Peyer's patch (tissue), 4 donors: ENCODE data around the gene CUBN. TPM values are rescaled to one million over a fixed set of nuclear protein-coding genes. Genes with fewer than 3 reads are reported as not detected.
A peak's percentile ranks its signal among the peaks of the same experiment; 100 is the strongest.

Experiments used
- DNase-seq, 3 donors: peaks; one replicate each; pipeline ENCODE4 v3.0.0-alpha.2; 2017 to 2019
- H3K27ac ChIP-seq, 4 donors: fragments of 200-600 bp; sonication (generic); one replicate each; pipeline ENCODE4 v1.5.1; 2016 to 2019
- H3K27me3 ChIP-seq, 2 donors: fragments of 200-600 bp; sonication (generic); one replicate each; pipeline ENCODE4 v1.5.1; 2019
- H3K36me3 ChIP-seq, 3 donors: fragments of 200-600 bp; sonication (generic); one replicate each; pipeline ENCODE4 v1.5.1; 2016 to 2019
- H3K4me1 ChIP-seq, 4 donors: fragments of 200-600 bp; sonication (generic); one replicate each; pipeline ENCODE4 v1.5.1; 2016 to 2019
- H3K4me3 ChIP-seq, 4 donors: fragments of 200-600 bp; sonication (generic); 1 replicate in 3 of 4; 2 replicates in 1 of 4; pipeline ENCODE4 v1.5.1; 2016 to 2019; ENCODE audit warnings: mild to moderate bottlenecking in 1 of 4
- H3K9me3 ChIP-seq, 4 donors: fragments of 200-600 bp; sonication (generic); one replicate each; pipeline ENCODE4 v1.5.1; 2016 to 2019; ENCODE audit warnings: mild to moderate bottlenecking in 1 of 4
- CTCF ChIP-seq, 6 experiments: fragments of 450-650 bp in 4 of 6; fragments of 200-600 bp in 2 of 6; sonication (generic) in 1 of 6; IDR thresholded peaks; one replicate each; pipeline ENCODE4 v1.5.1; 2017 to 2019; ENCODE audit warnings: antibody characterized with exemption in 6 of 6, mild to moderate bottlenecking in 3 of 6, moderate library complexity in 1 of 6
- POLR2A ChIP-seq, 2 donors: fragments of 450-650 bp; IDR thresholded peaks; one replicate each; pipeline ENCODE4 v1.5.1; 2017; ENCODE audit warnings: antibody characterized with exemption in 2 of 2, mild to moderate bottlenecking in 2 of 2, moderate library complexity in 2 of 2
- total RNA-seq, 4 donors: library from RNA; depleted of rRNA; stranded (reverse); fragments of >200 nt; gene quantifications; one replicate each; pipeline ENCODE4 v1.1.0, GENCODE V29; 2016

CUBN gene
- total RNA-seq, 4 donors from 2014 or later: 2.5 to 329 (median 126) TPM

- Histone ChIP-seq H3K36me3 (no peaks in the 10 kb centered on the region), H3K27ac (no peak overlapping the region), H3K4me1 (peaks cover 0 to 4% (median 0%) of the 10 kb centered on the region in 4 donors), H3K27me3 (no peaks in the 10 kb centered on the region), H3K4me3 (no peak overlapping the region), H3K9me3 (no peaks in the 10 kb centered on the region)
- no peak for DNase-seq
- TF ChIP-seq CTCF (IDR thresholded peaks at IDR 0.05): no peak
- no peak for TF ChIP-seq POLR2A (IDR thresholded peaks at IDR 0.05)
These were observed 124.7 kb downstream of the CUBN start for GRCh38 chr10:17004801-17005380.

GRCh38 chr10:17003651-17004286 lies 125.8 kb downstream of the CUBN start:
- no peak overlapping the region for H3K4me3 ChIP-seq
- TF ChIP-seq CTCF (IDR thresholded peaks at IDR 0.05) (no peak), POLR2A (IDR thresholded peaks at IDR 0.05) (no peak)
- peak overlapping the region in 3 of 4 donors; percentile 34 to 59 (median 45) for H3K27ac ChIP-seq
- no peaks in the 10 kb centered on the region for H3K9me3 ChIP-seq
- no peak for DNase-seq
- no peaks in the 10 kb centered on the region for H3K4me1 ChIP-seq
- no peaks in the 10 kb centered on the region for H3K36me3 ChIP-seq
- H3K27me3 ChIP-seq: no peaks in the 10 kb centered on the region

GRCh38 chr10:17003151-17003550 lies 126.5 kb downstream of the CUBN start:
- Histone ChIP-seq H3K27ac (peak overlapping the region; percentile 38 to 70 (median 52)), H3K4me1 (no peaks in the 10 kb centered on the region), H3K4me3 (no peak overlapping the region), H3K36me3 (no peaks in the 10 kb centered on the region), H3K27me3 (no peaks in the 10 kb centered on the region), H3K9me3 (no peaks in the 10 kb centered on the region)
- no peak for DNase-seq
- TF ChIP-seq POLR2A (IDR thresholded peaks at IDR 0.05): no peak
- TF ChIP-seq CTCF (IDR thresholded peaks at IDR 0.05): no peak

GRCh38 chr10:17001961-17002749 lies 127.5 kb downstream of the CUBN start:
- Histone ChIP-seq H3K4me1 (no peaks in the 10 kb centered on the region), H3K4me3 (no peak overlapping the region), H3K36me3 (no peaks in the 10 kb centered on the region), H3K9me3 (no peaks in the 10 kb centered on the region), H3K27ac (peak overlapping the region; percentile 38 to 85 (median 70)), H3K27me3 (no peaks in the 10 kb centered on the region)
- TF ChIP-seq CTCF (IDR thresholded peaks at IDR 0.05) (no peak), POLR2A (IDR thresholded peaks at IDR 0.05) (no peak)
- no peak for DNase-seq

- TF ChIP-seq POLR2A (IDR thresholded peaks at IDR 0.05): no peak
- TF ChIP-seq CTCF (IDR thresholded peaks at IDR 0.05): no peak
- peak overlapping the region in 3 of 4 donors; percentile 66 to 85 (median 75) for H3K27ac ChIP-seq
- no peaks in the 10 kb centered on the region for H3K9me3 ChIP-seq
- H3K36me3 ChIP-seq: no peaks in the 10 kb centered on the region
- no peak overlapping the region for H3K4me3 ChIP-seq
- no peak for DNase-seq
- H3K4me1 ChIP-seq: no peaks in the 10 kb centered on the region
- H3K27me3 ChIP-seq: no peaks in the 10 kb centered on the region
These were observed 128.3 kb downstream of the CUBN start for GRCh38 chr10:17001297-17001744.
